GM19395 (cell line): Measurements from ENCODE around the gene COMT.

Experiments
- ATAC-seq: cut with Tn5 transposase; IDR thresholded peaks from one replicate; pipeline ENCODE4 v1.9.1; 2021; ENCODE audit warnings: mild to moderate bottlenecking, moderate library complexity; ENCODE audit not compliant: unreplicated experiment

Gene COMT

DNA sequence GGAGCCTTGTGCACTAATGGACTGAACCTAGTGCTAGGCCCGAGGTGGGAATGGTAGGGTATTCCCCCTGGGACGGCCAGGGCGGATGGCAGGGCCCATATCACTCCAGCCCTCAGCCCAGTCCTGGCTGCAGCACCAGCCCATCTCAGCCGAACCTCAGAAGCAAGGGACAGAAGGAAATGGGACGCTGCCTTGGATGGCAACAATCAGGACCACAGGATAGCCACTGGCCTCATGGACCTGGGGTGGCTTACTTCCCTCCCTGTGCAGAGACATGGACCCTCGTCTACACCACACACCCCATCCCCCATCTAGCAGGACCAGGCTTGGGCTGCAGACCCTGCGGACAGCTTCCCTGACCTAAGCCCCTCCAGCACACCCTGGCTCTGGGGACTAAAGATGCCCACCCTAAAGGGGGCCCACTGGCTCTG, 50.9 kb downstream of the COMT start:
- no peak for ATAC-seq

GRCh38 chr22:19992921-19993355, 51.4 kb downstream of the COMT start:
- ATAC-seq: no peak

DNA sequence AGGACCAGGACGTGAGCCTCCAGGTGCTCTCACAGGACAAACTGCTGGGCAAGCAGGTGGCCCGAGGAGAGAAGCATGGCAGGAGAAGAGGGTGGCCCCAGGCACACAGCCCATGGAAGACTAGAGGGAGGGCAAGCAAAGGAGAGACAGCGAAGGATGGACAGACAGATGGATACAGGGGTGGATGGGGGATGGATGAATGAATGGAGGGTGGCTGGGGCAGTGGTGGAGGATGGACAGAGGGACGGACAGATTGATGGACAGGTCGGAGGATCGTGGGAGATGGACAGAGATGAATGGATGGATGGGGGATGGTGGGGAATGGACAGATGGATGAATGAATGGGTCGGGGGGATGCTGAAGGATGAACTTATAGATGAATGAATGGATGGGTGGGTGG, 52.4 kb downstream of the COMT start:
- no peak for ATAC-seq

- no peak for ATAC-seq
Measured at GRCh38 chr22:19994851-19995610, 53.5 kb downstream of the COMT start.

DNA sequence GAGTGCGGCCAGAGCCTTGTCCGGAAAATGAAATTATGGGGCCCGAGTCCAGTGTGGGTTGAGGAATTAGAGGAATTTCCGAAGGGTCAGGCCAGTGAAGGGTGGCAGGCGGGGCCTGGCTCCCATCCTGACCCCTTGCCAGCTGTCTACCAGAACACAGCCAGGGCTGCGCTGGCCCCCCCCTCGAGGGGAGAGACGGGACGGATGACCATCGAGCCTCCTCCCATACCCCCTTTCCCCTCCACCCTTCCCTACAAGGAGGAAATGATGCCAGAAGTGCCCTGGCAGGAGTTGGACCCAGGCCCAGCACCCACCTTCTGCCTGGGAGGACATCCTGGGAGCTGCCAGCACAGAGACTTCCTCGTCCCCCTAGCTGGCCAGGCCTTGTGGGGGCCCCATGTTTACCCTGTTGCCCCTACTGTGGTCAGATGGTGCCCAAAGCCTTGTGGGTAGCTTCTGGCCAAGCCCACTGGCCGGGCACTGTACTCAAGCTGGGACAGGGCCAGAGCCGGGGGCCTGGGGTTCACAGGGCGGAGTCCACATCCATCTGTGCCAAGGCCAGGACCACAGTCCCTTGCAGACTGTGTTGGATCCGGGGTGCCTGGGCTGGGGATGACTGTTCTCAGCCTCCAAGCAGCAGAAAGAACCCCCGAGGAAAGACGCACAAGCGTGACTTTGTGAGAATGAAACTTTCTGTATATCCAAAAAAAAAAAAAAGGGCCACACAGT, 54.2 kb downstream of the COMT start:
- no peak for ATAC-seq

- no peak for ATAC-seq
Measured at GRCh38 chr22:19996694-19997384, 55.3 kb downstream of the COMT start.

GRCh38 chr22:19997561-19998231, 56.1 kb downstream of the COMT start:
- no peak for ATAC-seq

DNA sequence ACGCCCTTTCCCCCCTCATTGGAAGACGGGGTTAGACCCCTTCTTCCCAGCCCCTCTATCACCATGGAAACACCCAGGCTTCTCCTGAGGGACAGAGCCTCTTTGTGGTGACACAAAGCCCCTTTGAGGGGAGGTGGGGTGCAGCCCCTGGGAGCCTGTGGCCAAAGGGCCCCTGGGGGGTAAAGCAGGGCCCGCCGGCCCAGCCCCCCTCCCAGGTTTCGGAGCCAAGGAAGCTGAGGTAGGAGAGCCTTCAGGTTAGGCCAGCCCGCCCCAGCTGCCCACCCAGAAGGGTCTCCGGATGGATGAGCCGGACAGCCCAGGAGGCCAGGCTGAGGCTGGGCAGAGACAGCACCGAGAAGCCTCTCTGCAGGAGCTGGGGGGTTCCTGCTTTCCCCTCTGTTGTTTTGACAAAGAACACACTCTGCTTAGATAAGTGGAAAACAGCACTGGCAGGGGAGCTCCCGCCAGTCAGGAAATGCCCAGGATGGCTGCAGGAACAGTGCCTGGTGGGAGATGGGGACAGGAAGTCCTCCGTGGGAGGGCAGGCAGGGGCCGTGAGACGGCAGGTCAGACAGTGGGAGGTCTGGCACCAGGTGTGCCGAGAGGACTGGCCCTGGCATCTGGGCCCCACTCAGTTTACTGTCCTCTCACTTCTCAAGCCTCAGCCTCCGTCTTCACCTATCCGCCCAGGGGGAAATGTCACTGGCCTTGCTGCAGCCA, 56.8 kb downstream of the COMT start:
- no peak for ATAC-seq

GRCh38 chr22:19998991-19999820, 57.6 kb downstream of the COMT start:
- no peak for ATAC-seq

DNA sequence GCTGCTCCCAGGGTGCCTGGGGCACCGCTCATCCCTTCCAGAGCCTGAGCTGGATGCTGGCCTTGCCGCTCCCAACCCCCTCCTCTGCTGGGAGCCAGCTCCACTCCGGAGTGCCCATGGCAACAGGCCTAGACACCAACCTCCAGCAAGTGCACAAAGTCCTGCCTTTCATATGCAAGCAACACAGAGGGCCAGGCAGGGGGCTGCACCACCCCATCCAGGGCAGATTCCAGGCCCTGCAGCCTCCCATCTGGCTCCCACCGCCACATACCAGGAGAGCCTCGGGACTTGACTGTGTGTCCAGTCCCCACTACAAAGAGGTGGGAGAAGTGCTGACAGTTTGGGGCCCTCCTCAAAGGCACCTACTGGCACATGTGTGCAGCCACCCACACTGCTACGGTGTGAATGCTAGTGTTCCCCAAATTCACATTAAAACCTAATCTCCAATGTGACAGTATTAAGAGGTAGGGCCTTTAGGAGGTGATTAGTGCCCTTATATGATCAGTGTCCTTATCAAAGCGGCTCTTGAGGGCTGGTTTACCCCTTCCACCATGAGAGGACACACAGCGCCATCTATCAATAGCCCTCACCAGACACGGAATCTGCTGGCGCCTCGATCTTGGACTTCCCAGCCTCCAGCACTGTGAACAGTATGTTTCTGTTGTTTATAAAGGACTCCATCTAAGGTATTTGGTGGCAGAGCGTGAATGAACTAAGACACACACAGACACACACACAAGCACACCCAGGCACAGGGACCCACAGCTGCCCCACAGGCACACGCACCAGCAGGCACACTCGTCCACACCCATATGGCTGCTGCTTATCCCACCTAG, 58.9 kb downstream of the COMT start:
- no peak for ATAC-seq

DNA sequence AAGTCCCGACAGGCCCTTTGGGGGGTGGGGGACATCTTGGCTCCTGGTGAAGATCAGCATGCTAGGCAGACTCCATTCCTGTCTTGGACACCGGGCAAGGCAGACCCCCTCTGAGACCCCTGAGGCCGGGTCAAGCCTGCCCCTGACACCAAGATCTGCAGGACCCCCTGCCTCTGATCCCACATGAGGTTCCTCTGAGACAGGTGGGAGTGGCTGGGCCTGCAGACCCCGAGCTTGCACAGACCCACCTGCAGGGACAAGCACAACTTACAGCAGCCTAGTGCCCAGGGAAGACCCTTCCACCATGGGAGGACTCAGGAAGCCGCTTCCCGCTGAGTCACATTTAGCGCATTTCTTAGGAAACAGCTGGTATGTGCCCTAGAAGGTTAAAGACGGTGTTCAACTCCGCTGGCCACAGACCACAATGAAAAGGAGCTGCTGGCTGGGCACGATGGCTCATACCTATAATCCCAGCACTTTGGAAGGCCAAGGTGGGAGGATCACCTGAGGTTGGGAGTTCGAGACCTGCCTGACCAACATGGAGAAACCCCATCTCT, 59.6 kb downstream of the COMT start:
- ATAC-seq: no peak

DNA sequence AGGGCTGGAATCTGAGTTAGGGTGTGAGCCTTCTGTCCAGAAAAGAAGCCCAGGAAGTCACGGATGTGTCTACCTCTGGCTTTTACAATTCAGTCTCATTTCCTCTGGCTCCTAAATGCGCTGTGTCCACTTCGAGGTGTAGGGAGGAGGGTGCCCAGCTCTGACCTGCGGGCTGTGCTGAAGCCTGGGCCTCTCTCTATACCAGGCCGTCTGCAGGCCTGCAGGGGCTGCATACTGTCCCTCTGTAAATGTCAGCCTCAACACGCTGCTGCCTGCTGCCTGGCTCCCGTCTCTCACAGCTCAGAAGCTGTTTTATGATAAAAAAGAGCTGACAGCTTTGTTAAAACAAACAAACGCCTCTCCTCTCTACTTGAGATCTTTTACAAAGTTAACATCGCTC, 60.6 kb downstream of the COMT start:
- no peak for ATAC-seq

DNA sequence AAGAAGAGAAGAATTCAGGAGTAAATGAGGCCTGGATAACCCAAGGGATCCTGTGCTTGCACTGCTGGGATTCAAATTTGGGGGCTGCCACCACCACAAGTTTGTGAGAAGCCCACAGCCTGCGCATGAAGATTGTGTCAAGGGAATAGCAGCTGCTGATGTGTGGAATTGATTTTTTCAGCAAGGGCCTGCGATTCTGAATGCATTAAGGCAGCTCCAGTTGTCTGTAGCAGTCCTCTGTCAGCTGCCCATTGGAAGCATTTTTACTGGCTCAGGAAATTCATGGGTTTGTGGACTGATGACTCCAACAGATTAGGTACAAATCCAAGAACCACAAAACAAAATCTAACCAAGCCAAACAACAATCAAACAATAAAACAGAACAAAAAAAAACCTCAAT, 61.1 kb downstream of the COMT start:
- no peak for ATAC-seq

- ATAC-seq: no peak
Measured at GRCh38 chr22:20003304-20003703, 61.7 kb downstream of the COMT start.

DNA sequence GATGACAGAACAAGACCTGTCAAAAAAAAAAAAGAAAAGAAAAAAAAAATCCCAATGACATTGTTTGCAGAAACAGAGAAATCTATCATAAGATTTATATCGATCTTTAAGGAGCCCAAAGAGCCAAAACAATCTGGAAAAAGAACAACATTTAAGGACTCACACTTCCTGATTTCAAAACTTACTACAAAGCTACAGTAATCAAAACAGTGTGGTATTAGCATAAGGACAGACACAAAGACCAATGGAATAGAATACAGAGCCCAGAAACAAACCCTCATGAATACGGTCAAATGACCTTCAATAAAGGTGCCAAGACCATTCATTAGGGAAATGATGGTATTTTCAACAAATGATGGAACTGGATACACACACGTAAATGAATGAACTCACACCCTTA, 62.9 kb downstream of the COMT start:
- no peak for ATAC-seq

GRCh38 chr22:20008221-20008995, 66.8 kb downstream of the COMT start:
- no peak for ATAC-seq

DNA sequence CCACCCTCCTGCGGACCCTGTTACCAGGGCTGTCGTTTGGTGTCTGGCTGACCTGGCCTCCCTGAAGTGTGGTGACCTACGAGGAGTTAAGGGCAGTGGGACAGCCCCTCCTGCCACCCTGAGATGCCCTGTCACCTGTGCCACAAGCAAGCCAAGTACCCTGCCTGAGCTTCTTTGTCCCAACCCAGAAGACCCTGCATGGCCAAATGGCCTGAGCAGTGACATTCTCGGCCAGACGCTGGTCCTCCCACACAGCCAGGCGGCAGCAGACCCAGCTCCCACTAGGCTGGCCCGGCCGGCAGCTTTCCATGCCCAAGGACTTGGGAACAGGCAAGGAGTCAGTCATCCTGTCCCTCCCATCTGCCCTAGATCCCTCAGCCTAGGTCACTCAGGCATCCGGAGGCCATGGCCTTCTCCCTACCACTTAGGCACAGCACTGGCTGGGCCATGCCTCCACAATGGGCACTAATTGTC, 67.5 kb downstream of the COMT start:
- ATAC-seq: no peak
